ENCODE measurements around the gene HOXD4.

HOXD4 gene

DNA sequence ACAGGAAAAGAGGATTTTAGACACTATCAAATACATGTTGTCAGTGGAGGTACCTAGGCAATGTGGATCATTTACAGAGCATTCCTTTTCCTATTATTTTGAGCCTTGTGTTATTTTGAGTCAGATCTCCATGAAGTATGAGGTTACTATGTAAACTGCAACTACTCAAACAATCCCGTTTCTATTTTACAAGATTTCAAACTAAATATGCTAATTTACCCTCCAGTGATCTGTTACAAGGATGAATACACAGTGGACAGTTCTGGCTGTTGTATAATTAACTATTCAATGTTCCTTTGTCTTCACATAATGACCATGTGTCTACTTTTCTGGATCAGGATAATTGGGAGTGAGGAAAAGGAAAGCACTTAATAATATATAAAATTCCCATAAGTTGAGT is 41.7 kb downstream of the HOXD4 start:
- no peak for FAIRE-seq

DNA sequence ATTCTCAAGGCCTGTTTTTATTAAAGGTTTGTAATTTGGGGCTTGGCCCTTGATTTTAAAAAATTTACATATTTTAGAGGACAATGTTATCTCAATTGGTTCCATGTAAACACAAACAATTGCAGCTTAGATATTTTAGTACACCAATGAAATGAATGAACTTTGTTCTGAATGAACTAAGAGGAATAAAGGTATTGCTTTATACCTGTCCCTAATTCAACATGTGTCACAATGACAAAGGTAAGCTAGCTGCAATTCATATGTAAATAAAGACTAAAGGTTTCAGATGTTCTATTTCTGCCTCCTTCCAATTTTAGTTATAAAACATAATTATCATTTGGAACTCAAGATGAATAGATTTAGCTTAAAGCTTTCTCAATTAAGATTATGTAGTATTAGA is 48.6 kb downstream of the HOXD4 start:
- no peak for FAIRE-seq

DNA sequence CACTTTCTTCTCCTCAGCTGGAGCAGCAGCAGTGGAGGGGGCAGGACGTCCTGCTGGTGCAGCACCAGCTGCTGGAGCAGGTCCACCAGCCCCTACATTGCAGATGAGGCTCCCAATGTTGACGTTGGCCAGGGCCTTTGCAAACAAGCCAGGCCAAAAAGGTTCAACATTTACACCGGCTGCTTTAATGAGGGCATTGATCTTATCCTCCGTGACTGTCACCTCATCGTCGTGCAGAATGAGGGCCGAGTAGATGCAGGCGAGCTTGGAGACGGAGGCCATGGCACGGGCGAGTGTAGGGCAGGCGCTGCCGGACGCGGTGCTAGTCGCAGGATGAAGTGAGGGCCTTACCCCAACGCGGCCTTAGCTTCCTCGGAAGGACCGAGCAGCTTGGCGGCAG is 49.6 kb downstream of the HOXD4 start:
- FAIRE-seq: no peak

DNA sequence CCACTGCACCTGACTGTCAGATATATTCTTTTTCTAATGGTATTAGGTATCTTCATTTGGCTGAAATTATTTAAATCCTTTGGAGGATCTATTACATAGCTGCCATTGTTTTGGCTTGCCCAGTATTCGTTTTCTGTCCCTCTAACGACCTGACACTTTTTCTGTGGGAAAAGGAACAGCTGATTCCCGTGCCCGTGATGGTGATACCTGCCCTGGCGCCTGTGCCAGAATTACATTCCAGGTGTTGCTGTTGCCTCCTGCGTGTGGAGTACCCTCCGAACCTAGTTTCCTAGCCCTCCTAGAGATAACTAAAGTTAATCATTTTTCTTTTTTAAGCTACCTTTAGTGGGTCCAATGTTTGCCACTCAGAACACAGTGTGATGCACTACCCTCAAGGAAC is 51.1 kb downstream of the HOXD4 start:
- FAIRE-seq: no peak
